Renal cortex interstitium (tissue), 15 donors: ENCODE results near the gene ALKBH8. TPM values are rescaled to one million over a fixed set of nuclear protein-coding genes. Genes with fewer than 3 reads are reported as not detected.

Source experiments
- DNase-seq, 11 donors: peaks; one replicate each; pipeline ENCODE4 v3.0.0-alpha.2; 2013; ENCODE audit warnings: low read depth in 9 of 11, low spot score in 4 of 11; ENCODE audit errors: extremely low read depth in 1 of 11
- long read RNA-seq, 16 experiments: transcript quantifications; one replicate each; lab custom pipeline, GENCODE V29; 2026
- polyA plus RNA-seq, 3 donors: library from polyadenylated mRNA; unstranded; fragments of 120-200 nt; gene quantifications; one replicate each; pipeline ENCODE4 v1.2.1, GENCODE V29; 2013; ENCODE audit not compliant: insufficient read length in 3 of 3

The ALKBH8 gene
- 10 to 100 TPM; 10.9 to 12.9 (median 11.5) TPM for polyA plus RNA-seq
- long read RNA-seq, donor 1 = 0 reads
- long read RNA-seq, donor 2, full-length matches to known transcripts = 4 of 4 reads
- long read RNA-seq, donor 2, partial matches to known transcripts = 0 of 4 reads
- long read RNA-seq, donor 2, other reads (novel, unspliced or antisense) = 0 of 4 reads
- long read RNA-seq, donor 3, full-length matches to known transcripts = 3 of 3 reads
- long read RNA-seq, donor 3, partial matches to known transcripts = 0 of 3 reads
- long read RNA-seq, donor 3, other reads (novel, unspliced or antisense) = 0 of 3 reads
- long read RNA-seq, donor 4, full-length matches to known transcripts = 1 of 1 reads
- long read RNA-seq, donor 4, partial matches to known transcripts = 0 of 1 reads
- long read RNA-seq, donor 4, other reads (novel, unspliced or antisense) = 0 of 1 reads
- long read RNA-seq, donor 5 = 0 reads
- long read RNA-seq, donor 6, full-length matches to known transcripts = 1 of 1 reads
- long read RNA-seq, donor 6, partial matches to known transcripts = 0 of 1 reads
- long read RNA-seq, donor 6, other reads (novel, unspliced or antisense) = 0 of 1 reads
- long read RNA-seq, donor 7, full-length matches to known transcripts = 3 of 3 reads
- long read RNA-seq, donor 7, partial matches to known transcripts = 0 of 3 reads
- long read RNA-seq, donor 7, other reads (novel, unspliced or antisense) = 0 of 3 reads
- long read RNA-seq, donor 8, full-length matches to known transcripts = 2 of 2 reads
- long read RNA-seq, donor 8, partial matches to known transcripts = 0 of 2 reads
- long read RNA-seq, donor 8, other reads (novel, unspliced or antisense) = 0 of 2 reads
- long read RNA-seq, donor 9, full-length matches to known transcripts = 3 of 3 reads
- long read RNA-seq, donor 9, partial matches to known transcripts = 0 of 3 reads
- long read RNA-seq, donor 9, other reads (novel, unspliced or antisense) = 0 of 3 reads
- long read RNA-seq, donor 10, full-length matches to known transcripts = 1 of 1 reads
- long read RNA-seq, donor 10, partial matches to known transcripts = 0 of 1 reads
- long read RNA-seq, donor 10, other reads (novel, unspliced or antisense) = 0 of 1 reads
- long read RNA-seq, donor 11, partial matches to known transcripts = 9 of 9 reads
- long read RNA-seq, donor 11, other reads (novel, unspliced or antisense) = 0 of 9 reads
- long read RNA-seq, donor 12 = 0 reads
- long read RNA-seq, donor 13 = 0 reads
- long read RNA-seq, donor 14, full-length matches to known transcripts = 2 of 2 reads
- long read RNA-seq, donor 14, partial matches to known transcripts = 0 of 2 reads
- long read RNA-seq, donor 14, other reads (novel, unspliced or antisense) = 0 of 2 reads
- long read RNA-seq, donor 15, full-length matches to known transcripts = 1 of 1 reads
- long read RNA-seq, donor 15, partial matches to known transcripts = 0 of 1 reads
- long read RNA-seq, donor 15, other reads (novel, unspliced or antisense) = 0 of 1 reads
- long read RNA-seq, donor 16, full-length matches to known transcripts = 2 of 25 reads
- long read RNA-seq, donor 16, partial matches to known transcripts = 23 of 25 reads
- long read RNA-seq, donor 16, other reads (novel, unspliced or antisense) = 0 of 25 reads

- peak in 9 of 11 donors; percentile 35 to 67 (median 57) for DNase-seq
Measured at GRCh38 chr11:107565219-107565937, at the start of gene ALKBH8. ALKBH8 (minus strand) TSS chr11:107565735; CDS start chr11:107560893, 4,842 bp downstream.

- DNase-seq = no peak
Measured at GRCh38 chr11:107612445-107612844, 46.9 kb upstream of the ALKBH8 start.

GRCh38 chr11:107609400-107610218, 44.1 kb upstream of the ALKBH8 start:
- DNase-seq = no peak

GRCh38 chr11:107608809-107609208, 43.3 kb upstream of the ALKBH8 start:
- no peak for DNase-seq

- DNase-seq = no peak
Measured at GRCh38 chr11:107606141-107606540, 40.6 kb upstream of the ALKBH8 start.

- DNase-seq = no peak
Measured at GRCh38 chr11:107605061-107606006, 39.8 kb upstream of the ALKBH8 start.

- no peak for DNase-seq
Measured at GRCh38 chr11:107598225-107599139, 32.9 kb upstream of the ALKBH8 start.

- DNase-seq = no peak
Measured at GRCh38 chr11:107594736-107595135, 29.2 kb upstream of the ALKBH8 start.

GRCh38 chr11:107593951-107594350, 28.4 kb upstream of the ALKBH8 start:
- DNase-seq = no peak

GRCh38 chr11:107592813-107593212, 27.3 kb upstream of the ALKBH8 start:
- no peak for DNase-seq

- DNase-seq = no peak
Measured at GRCh38 chr11:107592231-107592590, 26.7 kb upstream of the ALKBH8 start.

- DNase-seq = no peak
Measured at GRCh38 chr11:107591378-107592230, 26.1 kb upstream of the ALKBH8 start.

GRCh38 chr11:107590460-107591377, 25.2 kb upstream of the ALKBH8 start, which contains the start of gene ELMOD1:
ELMOD1 (plus strand) TSS chr11:107591147; CDS start chr11:107618190, 27,043 bp downstream.
- DNase-seq = peak in 7 of 11 donors; percentile 35 to 47 (median 38)
